Activated CD4-positive, alpha-beta T cell treated with anti-CD3 and anti-CD28 coated beads, Interleukin-2, amount 50 U/mL, for 24 hours (primary cell): ENCODE data around the gene RPS25.
"Not testable (repeated sequence)": the region's sequence is repeated elsewhere in the genome, so short reads cannot be mapped to it uniquely, and the experiment has no call there.

Experiments
- DNase-seq, 2 donors: peaks; one replicate each; pipeline ENCODE4 v3.0.0-alpha.2; 2020; ENCODE audit warnings: low read depth in 1 of 2, low spot score in 1 of 2

Gene RPS25

DNA sequence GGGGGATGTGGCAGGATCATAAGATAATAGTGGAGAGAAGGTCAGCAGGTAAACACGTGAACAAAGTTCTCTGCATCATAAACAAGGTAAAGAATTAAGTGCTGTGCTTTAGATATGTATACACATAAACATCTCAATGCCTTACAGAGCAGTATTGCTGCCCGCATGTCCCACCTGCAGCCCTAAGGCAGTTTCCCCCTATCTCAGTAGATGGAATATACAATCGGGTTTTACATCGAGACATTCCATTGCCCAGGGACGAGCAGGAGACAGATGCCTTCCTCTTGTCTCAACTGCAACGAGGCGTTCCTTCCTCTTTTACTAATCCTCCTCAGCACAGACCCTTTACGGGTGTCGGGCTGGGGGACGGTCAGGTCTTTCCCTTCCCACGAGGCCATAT lies 21.3 kb upstream of the RPS25 start:
- not testable (repeated sequence) for DNase-seq

DNA sequence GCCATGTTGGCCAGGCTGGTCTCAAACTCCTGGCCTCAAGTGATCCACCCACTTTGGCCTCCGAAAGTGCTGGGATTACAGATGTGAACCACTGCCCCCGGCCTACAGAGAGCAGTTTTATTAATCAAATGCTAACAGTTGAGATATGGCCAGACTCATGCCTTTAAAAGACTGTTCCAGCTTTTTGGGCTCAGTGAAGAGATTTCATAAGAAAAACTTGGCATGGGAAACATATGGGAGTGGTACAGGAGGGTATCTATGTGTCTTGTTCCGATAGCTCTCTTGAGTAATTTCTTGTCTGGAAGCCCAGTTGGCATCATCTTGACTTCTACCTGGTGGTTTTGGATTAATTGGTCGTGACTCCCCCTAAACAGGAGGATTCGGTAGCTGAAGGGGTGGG lies 20.7 kb upstream of the RPS25 start:
- DNase-seq, result no peak

GRCh38 chr11:119034813-119035212 lies 16.7 kb upstream of the RPS25 start:
- DNase-seq, result no peak

DNA sequence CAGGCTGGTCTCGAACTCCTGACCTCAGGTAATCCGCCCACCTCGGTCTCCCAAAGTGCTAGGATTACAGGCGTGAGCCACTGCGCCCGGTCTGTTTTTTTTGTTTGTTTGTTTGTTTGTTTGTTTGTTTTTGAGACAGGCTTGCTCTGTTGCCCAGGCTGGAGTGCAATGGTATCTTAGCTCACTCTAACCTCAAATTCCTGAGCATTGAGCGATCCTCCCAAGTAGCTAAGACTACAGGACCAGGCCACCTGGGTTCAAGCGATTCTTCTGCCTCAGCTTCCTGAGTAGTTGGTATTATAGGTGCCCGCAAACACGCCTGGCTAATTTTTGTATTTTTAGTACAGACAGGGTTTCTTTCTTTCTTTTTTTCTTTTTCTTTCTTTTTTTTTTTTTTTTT lies 15.3 kb upstream of the RPS25 start:
- not testable (repeated sequence) for DNase-seq

DNA sequence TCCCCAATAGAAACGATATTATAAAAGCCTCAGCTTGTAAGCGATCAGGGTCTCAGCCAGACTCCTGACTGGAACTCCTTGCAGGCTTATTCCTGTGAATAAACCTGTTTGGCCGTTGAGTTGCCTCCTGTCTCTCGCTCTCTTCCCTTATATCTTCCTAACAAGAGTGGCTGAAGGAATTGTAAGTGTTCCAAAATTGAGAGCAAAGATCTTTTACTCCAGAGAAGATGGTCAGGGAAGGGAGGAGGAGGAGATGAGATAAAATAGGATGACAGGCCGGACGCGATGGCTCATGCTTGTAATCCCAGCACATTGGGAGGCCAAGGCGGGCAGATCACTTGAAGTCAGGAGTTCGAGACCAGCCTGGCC lies 13.8 kb upstream of the RPS25 start:
- no peak for DNase-seq

- peak; percentile 91 to 96 for DNase-seq
Observed at GRCh38 chr11:119030329-119031047, 12.3 kb upstream of the RPS25 start, which contains the start of gene SLC37A4. SLC37A4 (minus strand) TSS chr11:119030877.

DNA sequence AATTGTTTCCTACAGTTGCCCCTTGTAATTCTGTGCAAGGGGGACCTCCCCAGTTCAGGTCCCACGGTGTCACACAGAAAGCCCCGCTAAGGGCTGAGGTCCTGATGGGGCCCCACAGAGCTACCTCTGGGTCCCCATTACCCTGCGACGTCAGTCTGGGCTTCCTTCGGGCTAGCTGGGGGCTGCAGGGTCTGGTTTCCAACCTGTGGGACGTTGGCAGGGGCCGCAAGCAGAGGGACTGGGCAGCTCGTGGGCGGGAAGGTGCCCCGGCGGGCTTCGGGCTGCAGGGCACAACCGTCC lies 11.8 kb upstream of the RPS25 start:
- DNase-seq, result no peak

- DNase-seq, result peak in 1 of 2 donors; percentile 43
Observed at GRCh38 chr11:119029340-119030028, 11.3 kb upstream of the RPS25 start.

- no peak for DNase-seq
Observed at GRCh38 chr11:119029069-119029339, 10.9 kb upstream of the RPS25 start.

DNA sequence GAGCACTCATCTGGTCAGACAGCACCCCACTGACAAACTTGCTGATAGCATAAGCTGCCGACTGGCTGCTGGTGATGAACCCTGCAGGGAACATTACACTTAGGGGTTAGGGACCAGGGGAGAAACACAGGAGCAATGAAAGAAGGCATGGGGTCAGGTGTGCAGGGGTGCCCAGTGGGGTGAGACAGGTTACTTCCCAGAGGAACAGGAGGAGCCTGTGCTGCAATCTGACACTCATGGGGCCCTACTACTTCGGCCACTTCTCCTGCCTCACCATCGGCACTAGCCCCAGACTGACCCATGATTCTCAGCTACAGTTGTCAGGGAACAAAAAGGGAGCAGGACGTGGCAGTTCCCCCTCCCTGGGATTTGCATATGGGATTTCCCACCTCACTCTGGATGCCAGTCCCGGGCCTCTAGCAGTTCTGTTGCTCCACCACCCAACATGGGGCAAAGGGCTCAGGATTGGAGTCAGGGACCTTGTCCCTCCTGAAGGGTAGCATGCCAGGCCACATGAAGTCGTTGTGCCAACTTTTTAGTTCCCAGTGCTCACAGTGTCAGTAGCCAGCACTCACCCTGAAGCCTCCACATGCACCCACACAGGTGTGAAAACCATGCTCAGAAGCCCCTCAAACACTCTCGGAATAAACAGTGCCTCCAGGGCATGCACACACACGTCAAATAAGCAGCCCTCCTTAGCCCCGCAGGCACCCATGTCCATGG lies 10.4 kb upstream of the RPS25 start:
- no peak for DNase-seq

DNA sequence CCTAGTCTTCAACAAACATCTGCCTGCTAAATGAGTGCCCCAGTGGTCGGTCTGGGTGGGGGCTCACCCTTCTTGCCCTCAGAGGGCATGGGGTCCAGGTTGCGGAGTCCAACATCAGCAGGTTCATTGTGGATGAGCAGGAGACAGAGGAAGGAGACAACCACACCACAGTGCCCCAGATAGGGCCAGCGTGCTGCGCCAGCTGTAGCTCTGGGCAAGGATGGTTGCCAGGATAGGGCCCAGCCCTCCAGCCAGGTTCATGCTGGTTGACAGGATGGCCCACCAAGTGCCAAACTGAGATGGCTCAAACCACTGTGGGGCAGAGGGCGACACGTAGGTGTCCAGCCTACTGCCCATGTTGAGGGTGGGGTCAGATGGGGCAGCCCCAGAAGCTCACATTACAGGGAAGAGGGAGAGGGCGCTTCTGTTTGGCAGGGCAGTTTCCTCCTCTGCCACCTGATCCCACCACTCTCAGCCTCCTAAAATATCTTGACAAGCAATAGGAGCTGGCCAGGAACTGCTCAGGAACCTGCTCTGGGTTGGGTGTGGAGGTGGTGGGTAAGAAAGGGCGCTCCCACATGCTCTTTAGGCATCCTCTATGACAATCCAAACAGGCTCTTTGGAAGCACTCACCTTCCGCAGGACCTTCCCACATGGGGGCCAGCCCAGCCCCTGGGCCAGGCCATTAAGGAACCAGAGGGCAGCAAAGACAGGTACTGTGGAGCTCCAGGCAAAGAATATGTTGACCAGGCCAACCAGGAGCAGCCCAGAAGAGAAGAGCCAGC lies 9.6 kb upstream of the RPS25 start:
- DNase-seq, result no peak

GRCh38 chr11:119026970-119027369 lies 8.8 kb upstream of the RPS25 start:
- DNase-seq, result no peak

DNA sequence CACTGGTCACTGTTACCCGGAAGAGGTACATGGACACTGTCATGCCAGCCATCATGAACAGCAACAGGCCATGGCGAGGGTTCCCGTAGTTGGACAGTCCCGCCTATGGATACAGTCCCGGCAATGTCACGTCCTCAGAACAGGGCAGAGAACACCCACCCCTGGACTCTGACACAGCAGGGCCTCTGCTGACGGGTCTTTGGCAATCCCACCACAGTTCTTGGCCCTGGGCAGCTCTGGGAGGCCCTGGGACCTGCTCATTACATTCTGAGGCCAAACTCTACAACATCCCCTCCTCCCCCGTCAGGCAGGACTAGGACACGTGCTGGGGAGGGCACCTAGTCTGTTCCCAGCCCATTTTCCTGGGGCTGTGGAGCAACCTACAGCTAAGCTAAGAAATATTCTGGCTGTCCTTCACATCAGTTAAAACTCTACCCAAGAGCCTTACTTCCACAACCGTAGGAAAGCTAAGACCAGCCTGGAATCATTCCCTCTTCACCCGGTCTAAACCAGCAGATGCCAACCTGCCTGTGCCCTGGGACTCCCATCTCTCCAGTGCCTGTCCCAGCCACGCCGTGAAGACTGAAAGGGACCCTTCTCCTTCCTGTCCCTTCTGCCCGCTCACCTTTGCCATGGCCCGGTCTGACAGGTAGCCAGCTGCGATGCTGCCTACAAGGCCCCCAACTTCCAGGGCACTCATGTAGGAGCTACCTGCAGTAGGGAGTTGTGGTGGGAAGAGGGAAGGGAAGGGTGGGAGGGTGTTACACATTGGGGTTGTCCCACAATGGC lies 8.0 kb upstream of the RPS25 start:
- no peak for DNase-seq

- DNase-seq, result no peak
Observed at GRCh38 chr11:119025541-119025940, 7.4 kb upstream of the RPS25 start.

DNA sequence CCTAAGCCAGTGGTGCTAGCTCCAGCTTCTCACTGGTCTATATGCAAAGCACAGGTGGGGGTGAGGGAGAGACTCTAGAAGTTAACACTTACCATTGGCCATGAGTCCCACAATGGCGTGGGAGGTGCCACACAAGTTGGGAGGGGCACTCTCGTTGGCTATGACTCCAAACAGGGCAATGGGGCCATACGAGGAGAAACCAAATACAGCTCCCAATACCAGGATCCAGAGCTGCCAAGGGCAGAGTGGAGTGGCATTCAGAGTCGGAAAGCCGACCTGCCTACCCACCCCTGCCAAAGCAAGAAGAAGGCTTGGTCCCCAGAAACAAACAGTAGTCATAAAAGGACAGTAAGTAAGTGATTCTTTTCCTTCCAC lies 6.9 kb upstream of the RPS25 start:
- no peak for DNase-seq

DNA sequence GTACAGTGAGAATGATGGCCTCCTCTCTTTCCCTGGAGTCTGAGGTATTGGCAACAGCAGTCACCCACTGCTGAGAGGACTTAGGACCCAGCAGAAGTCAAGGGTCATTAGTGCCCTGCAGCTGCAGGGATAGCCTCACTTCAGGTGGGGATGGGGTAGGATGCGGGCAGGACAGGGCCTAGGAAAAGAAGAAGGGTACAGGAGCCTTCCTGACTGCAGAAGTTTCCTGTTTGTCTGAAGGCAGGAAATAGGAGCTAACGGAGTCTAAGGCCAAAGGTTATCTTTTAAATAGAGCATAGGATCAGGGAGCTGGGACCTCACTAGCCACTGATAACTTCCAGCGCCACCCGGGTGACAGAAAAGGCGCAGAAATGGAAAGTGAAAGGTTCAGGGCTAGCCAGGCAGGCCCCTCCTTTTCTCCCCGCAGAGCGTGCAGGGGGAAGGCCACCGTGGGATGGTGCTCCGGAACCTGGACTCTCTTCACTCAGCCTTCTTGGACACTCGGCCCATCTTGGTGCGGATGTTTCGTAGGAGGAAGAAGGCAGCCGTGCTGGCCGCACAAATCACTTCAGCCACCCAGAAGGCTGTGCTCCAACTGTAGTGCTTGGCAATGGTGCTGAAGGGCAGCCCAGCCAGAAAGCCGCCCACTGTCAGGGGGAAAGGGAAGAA lies 6.4 kb upstream of the RPS25 start:
- no peak for DNase-seq

GRCh38 chr11:119023741-119024140 lies 5.6 kb upstream of the RPS25 start:
- no peak for DNase-seq

DNA sequence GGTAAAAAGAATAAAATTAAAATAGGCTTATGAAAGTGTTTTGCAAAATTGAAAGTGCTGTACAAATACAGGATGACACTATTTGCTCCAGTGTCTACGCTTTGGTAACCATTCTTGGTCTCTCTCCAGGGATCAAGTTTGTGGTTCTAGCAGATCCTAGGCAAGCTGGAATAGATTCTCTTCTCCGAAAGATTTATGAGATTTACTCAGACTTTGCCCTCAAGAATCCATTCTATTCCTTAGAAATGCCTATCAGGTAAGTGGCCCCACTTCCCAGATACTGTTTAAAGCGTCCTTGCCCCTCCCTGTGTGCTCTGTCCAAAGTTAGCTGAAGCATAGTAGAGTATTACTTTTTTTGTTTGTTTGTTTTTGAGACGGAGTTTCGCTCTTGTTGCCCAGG lies 3.5 kb upstream of the RPS25 start:
- DNase-seq, result no peak

DNA sequence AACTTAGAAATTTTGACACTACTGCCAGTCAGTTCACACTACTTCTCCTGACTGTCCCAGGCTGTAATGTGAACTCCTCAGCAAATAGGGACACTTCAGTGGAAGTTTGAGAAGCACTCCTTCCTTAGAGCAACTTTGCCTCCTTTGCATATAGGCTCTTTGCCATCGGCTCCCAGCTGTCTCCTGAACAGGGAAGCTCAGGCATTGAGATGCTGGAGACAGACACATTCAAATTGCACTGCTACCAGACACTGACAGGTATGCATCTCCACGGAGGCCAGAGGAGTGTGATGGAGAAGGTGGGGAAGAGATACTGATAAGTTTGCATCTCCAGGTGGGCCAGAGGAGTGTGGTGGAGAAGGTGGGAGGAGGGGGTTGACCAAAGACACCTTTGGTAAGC lies 1.9 kb upstream of the RPS25 start:
- no peak for DNase-seq

- DNase-seq, result not testable (repeated sequence)
Observed at GRCh38 chr11:119017377-119017776, 766 bp downstream of the RPS25 start.
